Erythroblast (primary cell): ENCODE results near the gene ZBTB43.

Source experiments
- GATA1 ChIP-seq: IDR thresholded peaks from 2 replicates; pipeline ENCODE4 v1.6.1; 2011; ENCODE audit warnings: low read depth, mild to moderate bottlenecking, control low read depth, low read length, moderate library complexity
- POLR2A ChIP-seq: IDR thresholded peaks from 2 replicates; pipeline ENCODE4 v1.6.1; 2011; ENCODE audit warnings: mild to moderate bottlenecking, low read length

DNA sequence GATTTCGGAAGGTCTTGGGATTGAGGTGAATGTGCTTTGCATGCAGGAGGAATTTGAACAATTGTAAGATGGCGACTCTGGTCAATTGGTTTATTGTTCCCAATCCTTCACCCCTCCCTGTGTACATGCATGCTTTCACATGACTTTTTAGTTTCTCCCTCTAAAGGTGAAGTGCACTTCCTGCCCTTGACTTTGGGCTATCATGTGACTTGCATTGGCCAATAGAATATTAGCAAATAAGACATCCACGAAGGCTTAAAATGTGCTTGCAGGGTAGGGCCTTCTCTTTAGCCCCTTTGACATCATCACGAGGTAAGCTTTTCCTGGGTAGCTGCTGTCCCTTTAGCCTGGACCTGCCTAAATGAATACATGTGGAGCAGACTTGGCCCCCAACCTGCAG is 8.1 kb upstream of the ZBTB43 start:
- TF ChIP-seq POLR2A (no peak), GATA1 (no peak)
